ENCODE measurements around the gene DNAH7.

- no peak for TF ChIP-seq NBN (IDR thresholded peaks at IDR 0.05; ENCODE audit: low read depth)
- TF ChIP-seq SIN3A (IDR thresholded peaks at IDR 0.05; ENCODE audit: borderline replicate concordance in 2 of 2, control insufficient read depth in 1 of 2, low read depth in 2 of 2, low read length in 2 of 2): no peak
- no peak for TF ChIP-seq BCL6 (CRISPR knock-in tag; IDR thresholded peaks at IDR 0.05)
- TF ChIP-seq CTCF (IDR thresholded peaks at IDR 0.05 in 2 of 3, conservative IDR thresholded peaks at IDR 0.05 in 1 of 3; ENCODE audit: insufficient read depth in 2 of 3, low read depth in 1 of 3, low read length in 3 of 3): no peak
- TF ChIP-seq POLR2AphosphoS2 (IDR thresholded peaks at IDR 0.05; ENCODE audit: low read length): no peak
- no peak for TF ChIP-seq ZNF830 (CRISPR knock-in tag; IDR thresholded peaks at IDR 0.05)
- TF ChIP-seq POLR2A (conservative IDR thresholded peaks at IDR 0.05): no peak
- no peak for TF ChIP-seq GABPA (tag; conservative IDR thresholded peaks at IDR 0.05; ENCODE audit: low read depth)
- no peak for TF ChIP-seq AFF4 (CRISPR knock-in tag; IDR thresholded peaks at IDR 0.05)
- TF ChIP-seq ATF3 (IDR thresholded peaks at IDR 0.05): no peak
- no peak for TF ChIP-seq ATF3 (CRISPR knock-in tag; conservative IDR thresholded peaks at IDR 0.05)
Measured at GRCh38 chr2:195848119-195848899, 220.3 kb downstream of the DNAH7 start.

Data from K562 (cell line).